ENCODE measurements around the gene EXOC8.
"Not testable (repeated sequence)": the region's sequence is repeated elsewhere in the genome, so short reads cannot be mapped to it uniquely, and the experiment has no call there.

EXOC8 gene

GRCh38 chr1:231351816-231352215 lies 14.2 kb upstream of the EXOC8 start:
- DNase-seq (ENCODE audit: low read depth in 2 of 2), result no peak

GRCh38 chr1:231348856-231349255 lies 11.2 kb upstream of the EXOC8 start:
- DNase-seq (ENCODE audit: low read depth in 2 of 2), result not testable (repeated sequence)

GRCh38 chr1:231348442-231348841 lies 10.8 kb upstream of the EXOC8 start:
- no peak for DNase-seq (ENCODE audit: low read depth in 2 of 2)

GRCh38 chr1:231347961-231348360 lies 10.3 kb upstream of the EXOC8 start:
- DNase-seq (ENCODE audit: low read depth in 2 of 2), result no peak

GRCh38 chr1:231340328-231341013 lies 2.8 kb upstream of the EXOC8 start:
- DNase-seq (ENCODE audit: low read depth in 2 of 2), result no peak

GRCh38 chr1:231338270-231339128 lies 847 bp upstream of the EXOC8 start, which contains the start of gene SPRTN:
Gene SPRTN (plus strand): TSS chr1:231338293. CDS start chr1:231338384, 91 bp downstream.
- no peak for DNase-seq (ENCODE audit: low read depth in 2 of 2)

GRCh38 chr1:231337043-231337471 lies 595 bp downstream of the EXOC8 start:
- DNase-seq (ENCODE audit: low read depth in 2 of 2), result no peak

GRCh38 chr1:231335663-231336602 lies 1.7 kb downstream of the EXOC8 start:
- no peak for DNase-seq (ENCODE audit: low read depth in 2 of 2)

- DNase-seq (ENCODE audit: low read depth in 2 of 2), result no peak
Measured at GRCh38 chr1:231334952-231335351, 2.7 kb downstream of the EXOC8 start.

GRCh38 chr1:231334079-231334666 lies 3.5 kb downstream of the EXOC8 start:
- DNase-seq (ENCODE audit: low read depth in 2 of 2), result no peak

- no peak for DNase-seq (ENCODE audit: low read depth in 2 of 2)
Measured at GRCh38 chr1:231332761-231333160, 4.9 kb downstream of the EXOC8 start.

- no peak for DNase-seq (ENCODE audit: low read depth in 2 of 2)
Measured at GRCh38 chr1:231329483-231329882, 8.2 kb downstream of the EXOC8 start.

GRCh38 chr1:231327617-231328016 lies 10.0 kb downstream of the EXOC8 start:
- DNase-seq (ENCODE audit: low read depth in 2 of 2), result no peak

- DNase-seq (ENCODE audit: low read depth in 2 of 2), result no peak
Measured at GRCh38 chr1:231326248-231326647, 11.4 kb downstream of the EXOC8 start.

- no peak for DNase-seq (ENCODE audit: low read depth in 2 of 2)
Measured at GRCh38 chr1:231324660-231325059, 13.0 kb downstream of the EXOC8 start.

- DNase-seq (ENCODE audit: low read depth in 2 of 2), result no peak
Measured at GRCh38 chr1:231322880-231323530, 14.6 kb downstream of the EXOC8 start.

- DNase-seq (ENCODE audit: low read depth in 2 of 2), result no peak
Measured at GRCh38 chr1:231319080-231319479, 18.6 kb downstream of the EXOC8 start.

GRCh38 chr1:231318568-231318967 lies 19.1 kb downstream of the EXOC8 start:
- no peak for DNase-seq (ENCODE audit: low read depth in 2 of 2)

GRCh38 chr1:231318015-231318355 lies 19.7 kb downstream of the EXOC8 start:
- no peak for DNase-seq (ENCODE audit: low read depth in 2 of 2)

GRCh38 chr1:231317306-231318014 lies 20.2 kb downstream of the EXOC8 start:
- no peak for DNase-seq (ENCODE audit: low read depth in 2 of 2)

Data from stimulated activated CD8-positive, alpha-beta memory T cell treated with anti-CD3 and anti-CD28 coated beads, Interleukin-2, amount 100 ng/mL, for 1 hour (primary cell).